Endothelial cell of umbilical vein (primary cell): ENCODE measurements around the gene CDK5RAP2. TPM values are rescaled to one million over a fixed set of nuclear protein-coding genes. Genes with fewer than 3 reads are reported as not detected.

Source experiments
- BruUV-seq: library from RNA; stranded (reverse); fragments of 400-500 nt; replicated peaks from 2 replicates; lab custom pipeline; 2021; lab: Mats Ljungman, UMichigan
- CTCF ChIA-PET: fragments of 300-600, 350-600 bp; sonication (Branson Sonifier 250); formaldehyde crosslinking; loops from one replicate; lab custom pipeline; 2021; ENCODE audit warnings: antibody characterized with exemption, inconsistent platforms; lab: Charles Lee
- POLR2A ChIA-PET: fragments of 300-600, 350-600 bp; sonication (Branson Sonifier 250); formaldehyde crosslinking; loops from one replicate; lab custom pipeline; 2021; ENCODE audit warnings: antibody characterized with exemption, inconsistent platforms; lab: Charles Lee
- DNase-seq: peaks from one replicate; pipeline ENCODE4 v3.0.0-alpha.2; 2011; ENCODE audit warnings: low read depth, low spot score
- FAIRE-seq: peaks from 2 replicates; lab custom pipeline; 2011; peaks lifted over from hg19 to GRCh38; lab: Jason Lieb, UNC
- H2AFZ ChIP-seq: 2 replicates; pipeline ENCODE4 v1.6.0; 2012; ENCODE audit warnings: low read depth, low read length, control low read depth, inconsistent platforms
- H3K27ac ChIP-seq: 2 replicates; pipeline ENCODE4 v1.5.1; 2011; ENCODE audit warnings: low read depth, mild to moderate bottlenecking, control low read depth, low read length, moderate library complexity; ENCODE audit not compliant: insufficient read depth
- H3K27me3 ChIP-seq, 2 experiments: 2 replicates each; pipeline versions ENCODE4 v1.6.0 to v1.6.1; 2011; ENCODE audit warnings: low read length in 2 of 2, mixed read lengths in 1 of 2; ENCODE audit not compliant: control insufficient read depth in 2 of 2, insufficient read depth in 2 of 2
- H3K36me3 ChIP-seq, 2 experiments: 2 replicates in 1 of 2; 3 replicates in 1 of 2; pipeline ENCODE4 v1.5.1; 2011; ENCODE audit warnings: low read length in 2 of 2, mild to moderate bottlenecking in 1 of 2, moderate library complexity in 1 of 2; ENCODE audit not compliant: control insufficient read depth in 2 of 2, insufficient read depth in 2 of 2; ENCODE audit errors: extremely low read depth in 1 of 2
- H3K4me1 ChIP-seq: 3 replicates; pipeline ENCODE4 v1.5.1; 2011; ENCODE audit warnings: mild to moderate bottlenecking, low read length; ENCODE audit not compliant: control insufficient read depth, insufficient read depth; ENCODE audit errors: extremely low read depth
- H3K4me2 ChIP-seq: 2 replicates; pipeline ENCODE4 v1.6.1; 2011; ENCODE audit warnings: low read length, control low read depth, mixed read lengths; ENCODE audit not compliant: insufficient read depth
- H3K4me3 ChIP-seq, 3 experiments: fragments of 200-600 bp in 1 of 3; sonication (generic), shearing (Covaris generic) in 1 of 3; replicated peaks in 1 of 3; 2 replicates each; pipeline ENCODE4 v1.5.1; 2011 to 2016; ENCODE audit warnings: control low read depth in 3 of 3, low read length in 3 of 3, mild to moderate bottlenecking in 2 of 3, inconsistent platforms in 1 of 3, low read depth in 1 of 3, moderate library complexity in 1 of 3; ENCODE audit not compliant: insufficient read depth in 1 of 3
- H3K79me2 ChIP-seq: 2 replicates; pipeline ENCODE4 v1.6.0; 2012; ENCODE audit warnings: low read length, inconsistent platforms; ENCODE audit not compliant: control insufficient read depth, insufficient read depth
- H3K9ac ChIP-seq: replicated peaks from 2 replicates; pipeline ENCODE3; 2011; ENCODE audit warnings: low read length, control low read depth; ENCODE audit not compliant: insufficient read depth; ENCODE audit errors: extremely low read depth
- H3K9me1 ChIP-seq: replicated peaks from 3 replicates; pipeline ENCODE4 v1.6.0; 2011; ENCODE audit warnings: mild to moderate bottlenecking, low read length; ENCODE audit not compliant: control insufficient read depth, insufficient read depth; ENCODE audit errors: extremely low read depth
- H3K9me3 ChIP-seq: replicated peaks from 2 replicates; pipeline ENCODE4 v1.5.1; 2012; ENCODE audit warnings: low read length, inconsistent platforms; ENCODE audit not compliant: control insufficient read depth, insufficient read depth
- H4K20me1 ChIP-seq: replicated peaks from 2 replicates; pipeline ENCODE3; 2011; ENCODE audit warnings: mild to moderate bottlenecking, low read length; ENCODE audit not compliant: control insufficient read depth, insufficient read depth; ENCODE audit errors: extremely low read depth
- CTCF ChIP-seq, 2 donors: IDR thresholded peaks; 1 replicate in 1 of 2; 2 replicates in 1 of 2; pipeline ENCODE4 v1.5.1; 2011; ENCODE audit warnings: low read length in 2 of 2, mild to moderate bottlenecking in 2 of 2, moderate library complexity in 2 of 2, control low read depth in 1 of 2, inconsistent platforms in 1 of 2, low read depth in 1 of 2; ENCODE audit not compliant: insufficient read depth in 1 of 2; ENCODE audit errors: extremely low read depth in 1 of 2
- EZH2 ChIP-seq: IDR thresholded peaks from 2 replicates; pipeline ENCODE4 v1.6.1; 2012; ENCODE audit warnings: borderline replicate concordance, low read depth, mild to moderate bottlenecking, moderate library complexity, low read length, inconsistent platforms; ENCODE audit not compliant: severe bottlenecking
- FOS ChIP-seq: IDR thresholded peaks from 2 replicates; pipeline ENCODE4 v1.6.1; 2011; ENCODE audit warnings: mild to moderate bottlenecking, low read length, moderate library complexity, borderline replicate concordance; ENCODE audit not compliant: insufficient read depth
- GATA2 ChIP-seq: IDR thresholded peaks from 2 replicates; pipeline ENCODE4 v1.7.0; 2011; ENCODE audit warnings: low read depth, mild to moderate bottlenecking, moderate library complexity, mixed read lengths, low read length; ENCODE audit not compliant: insufficient read length, insufficient read depth
- JUN ChIP-seq: IDR thresholded peaks from 2 replicates; pipeline ENCODE4 v1.6.1; 2011; ENCODE audit warnings: borderline replicate concordance, low read depth; ENCODE audit not compliant: insufficient read length, insufficient read depth
- MYC ChIP-seq: IDR thresholded peaks from one replicate; pipeline ENCODE4 v1.6.1; 2011; ENCODE audit warnings: mild to moderate bottlenecking, low read depth, low read length
- POLR2A ChIP-seq: IDR thresholded peaks from 2 replicates; pipeline ENCODE4 v1.6.1; 2012; ENCODE audit warnings: low read depth, mild to moderate bottlenecking, control low read depth, low read length
- POLR2AphosphoS5 ChIP-seq: IDR thresholded peaks from 2 replicates; pipeline ENCODE4 v1.6.1; 2012; ENCODE audit warnings: low read depth, mild to moderate bottlenecking, control low read depth, low read length, moderate library complexity; ENCODE audit not compliant: insufficient read depth
- dilution Hi-C: fragments of 300-500 bp; cut with MboI; formaldehyde crosslinking; loops from one replicate; pipeline ENCODE4 v1.15.0; 2019; ENCODE audit warnings: low sequenced_read_pairs; ENCODE audit not compliant: extremely low pct_ligation_motif_present
- intact Hi-C: fragments of 100-400 bp; cut with micrococcal nuclease; formaldehyde crosslinking; loops from one replicate; pipeline ENCODE4 v1.10.0; 2022
- polyA plus RNA-seq, 4 experiments: library from polyadenylated mRNA; depleted of rRNA in 3 of 4; stranded (reverse) in 3 of 4; unstranded in 1 of 4; fragments of >200 nt; gene quantifications; 2 replicates each; pipeline versions ENCODE4 v1.2.1 to v1.2.3, GENCODE V29; 2011 to 2012; ENCODE audit warnings: missing spikeins in 1 of 4
- total RNA-seq: library from RNA; stranded (reverse); gene quantifications from 2 replicates; pipeline ENCODE4 v1.2.3, GENCODE V29; 2021
- TF ChIP-seq, protein P1 (sequence below): IDR thresholded peaks from 2 replicates; pipeline ENCODE4 v1.6.1; 2011; ENCODE audit not compliant: insufficient read depth, insufficient read length

CDK5RAP2 gene
- total and polyA plus RNA-seq, 2 donors (not counting 3 experiments of a cell fraction or from before 2014, with no cell fraction given), result 17.5 to 56.7 TPM

DNA sequence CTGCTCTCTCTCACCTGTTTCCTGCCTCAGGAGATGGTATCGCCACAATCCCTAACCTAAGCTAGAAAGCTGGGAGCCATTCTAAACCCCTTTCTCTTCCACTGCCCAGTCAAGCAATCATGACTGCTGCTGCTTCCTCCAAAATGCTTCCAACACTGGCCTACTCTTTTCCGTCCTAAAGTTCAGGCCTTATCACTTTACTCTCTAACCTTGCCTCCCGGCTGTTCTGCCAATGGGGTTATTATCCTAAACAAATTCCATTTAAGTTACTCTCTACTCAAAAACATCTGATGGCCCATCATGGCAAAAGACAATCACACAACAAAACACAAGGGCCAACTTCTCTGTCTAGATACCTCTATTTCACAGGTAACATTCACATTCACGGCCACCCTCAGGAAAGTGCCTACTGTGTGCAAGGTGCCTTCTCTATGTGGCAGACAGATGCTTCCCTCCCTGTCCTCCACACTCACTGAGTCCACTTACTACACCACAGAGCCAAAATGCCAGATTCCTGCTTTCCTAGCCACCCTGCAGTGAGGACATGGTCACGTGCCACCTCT lies 168.0 kb downstream of the CDK5RAP2 start:
- FAIRE-seq (no peak), DNase-seq (no peak)
- Histone ChIP-seq H3K9ac (no peak overlapping the region), H2AFZ (no peak overlapping the region), H3K4me3 (no peak overlapping the region), H3K79me2 (no peaks in the 10 kb centered on the region), H3K27me3 (no peaks in the 10 kb centered on the region), H4K20me1 (no peaks in the 10 kb centered on the region), H3K27ac (no peak overlapping the region), H3K4me2 (no peak overlapping the region), H3K4me1 (no peaks in the 10 kb centered on the region), H3K9me3 (no peaks in the 10 kb centered on the region), H3K9me1 (no peaks in the 10 kb centered on the region), H3K36me3 (peaks cover 6 to 11% of the 10 kb centered on the region in 2 experiments)
- dilution Hi-C loops (no loop called here), intact Hi-C loops (no loop called here)
- ChIA-PET CTCF (interaction anchor here (2.1 kb wide), 1 partner anchor 65 kb away, joined by 10 read pairs; no protein-coding TSS in a partner anchor), POLR2A (no interaction called here)
- no peak for TF ChIP-seq CTCF (IDR thresholded peaks at IDR 0.05; ENCODE audit: extremely low read depth in 1 of 2, insufficient read depth in 1 of 2, low read depth in 1 of 2, low read length in 2 of 2)
- TF ChIP-seq MYC, result no peak
- TF ChIP-seq FOS, result no peak
- no peak for TF ChIP-seq JUN
- TF ChIP-seq GATA2, result no peak
- TF ChIP-seq POLR2AphosphoS5, result no peak
- TF ChIP-seq, protein P1, sequence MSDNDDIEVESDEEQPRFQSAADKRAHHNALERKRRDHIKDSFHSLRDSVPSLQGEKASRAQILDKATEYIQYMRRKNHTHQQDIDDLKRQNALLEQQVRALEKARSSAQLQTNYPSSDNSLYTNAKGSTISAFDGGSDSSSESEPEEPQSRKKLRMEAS, result no peak
- TF ChIP-seq POLR2A, result no peak
- no peak for TF ChIP-seq EZH2
- BruUV-seq, result no TSS peak
